ENCODE results near the gene PDZD7.

Gene PDZD7

GRCh38 chr10:101010329-101010728 lies 20.6 kb downstream of the PDZD7 start:
- peaks cover 9 to 39% (median 19%) of the 10 kb centered on the region in 11 experiments; a peak in 17 of 22 replicates for H4K20me1 ChIP-seq
- no peak for TF ChIP-seq Cebpa-rat (IDR thresholded peaks at IDR 0.05)
- H3K9me3 ChIP-seq (replicated peaks in 1 of 11) = no peaks in the 10 kb centered on the region
- H3K9ac ChIP-seq = no peak overlapping the region
- peaks cover 23 to 65% (median 51%) of the 10 kb centered on the region in 10 experiments for H3K4me1 ChIP-seq
- no peaks in the 10 kb centered on the region for H3K27me3 ChIP-seq
- H3K4me2 ChIP-seq = no peak overlapping the region
- no peak overlapping the region for H3K27ac ChIP-seq
- H3K4me3 ChIP-seq = no peak overlapping the region
- H3K36me3 ChIP-seq = peaks cover 15 to 28% (median 22%) of the 10 kb centered on the region in 11 experiments

- no peaks in the 10 kb centered on the region for H3K27me3 ChIP-seq
- 0 out of 22 replicates have a peak overlapping the region, but pooled peaks of 1 of the 11 experiments have one; percentile 3 for H3K4me2 ChIP-seq
- no peak overlapping the region for H3K4me3 ChIP-seq
- TF ChIP-seq Cebpa-rat (IDR thresholded peaks at IDR 0.05) = no peak
- H3K9me3 ChIP-seq (replicated peaks in 1 of 11) = no peaks in the 10 kb centered on the region
- peaks cover 9 to 51% (median 37%) of the 10 kb centered on the region in 10 experiments for H3K4me1 ChIP-seq
- no peak overlapping the region for H3K9ac ChIP-seq
- H4K20me1 ChIP-seq = peaks cover 11 to 48% (median 24%) of the 10 kb centered on the region in 11 experiments; a peak in 19 of 22 replicates
- peaks cover 29 to 42% (median 36%) of the 10 kb centered on the region in 11 experiments for H3K36me3 ChIP-seq
- H3K27ac ChIP-seq = no peak overlapping the region
These were observed 22.0 kb downstream of the PDZD7 start for GRCh38 chr10:101008823-101009423.

- peak overlapping the region in 1 of 11 experiments; percentile 24; a peak in 1 of 22 replicates for H3K27ac ChIP-seq
- TF ChIP-seq Cebpa-rat (IDR thresholded peaks at IDR 0.05) = no peak
- no peak overlapping the region for H3K4me3 ChIP-seq
- H3K4me2 ChIP-seq = peak overlapping the region in 6 of 11 experiments; percentile 3 to 38 (median 20); a peak in 3 of 22 replicates
- H3K4me1 ChIP-seq = peaks cover 1 to 43% (median 30%) of the 10 kb centered on the region in 10 experiments
- H3K27me3 ChIP-seq = no peaks in the 10 kb centered on the region
- H3K36me3 ChIP-seq = peaks cover 37 to 50% (median 44%) of the 10 kb centered on the region in 11 experiments
- H3K9ac ChIP-seq = peak overlapping the region in 3 of 11 experiments; percentile 15 to 48 (median 47); a peak in 2 of 22 replicates
- no peaks in the 10 kb centered on the region for H3K9me3 ChIP-seq (replicated peaks in 1 of 11)
- H4K20me1 ChIP-seq = peaks cover 18 to 55% (median 32%) of the 10 kb centered on the region in 11 experiments; a peak in 20 of 22 replicates
These were observed 22.8 kb downstream of the PDZD7 start for GRCh38 chr10:101007915-101008822.

- H3K4me1 ChIP-seq = peaks cover 7 to 42% (median 29%) of the 10 kb centered on the region in 10 experiments
- H3K27me3 ChIP-seq = no peaks in the 10 kb centered on the region
- no peak for TF ChIP-seq Cebpa-rat (IDR thresholded peaks at IDR 0.05)
These were observed 23.7 kb downstream of the PDZD7 start for GRCh38 chr10:101007099-101007711.

GRCh38 chr10:101006593-101007098 lies 24.3 kb downstream of the PDZD7 start:
- H3K9ac ChIP-seq = peak overlapping the region in 10 of 11 experiments; percentile 23 to 64 (median 43); a peak in 12 of 22 replicates
- H3K27me3 ChIP-seq = no peaks in the 10 kb centered on the region
- H3K4me2 ChIP-seq = peak overlapping the region in 3 of 11 experiments; percentile 16 to 59 (median 19); a peak in 1 of 22 replicates
- H3K4me1 ChIP-seq = peaks cover 12 to 44% (median 34%) of the 10 kb centered on the region in 10 experiments
- H4K20me1 ChIP-seq = peaks cover 33 to 71% (median 47%) of the 10 kb centered on the region in 11 experiments; a peak in 21 of 22 replicates
- H3K4me3 ChIP-seq = no peak overlapping the region
- H3K36me3 ChIP-seq = peaks cover 46 to 59% (median 56%) of the 10 kb centered on the region in 11 experiments
- TF ChIP-seq Cebpa-rat (IDR thresholded peaks at IDR 0.05) = no peak
- peak overlapping the region in 5 of 11 experiments; percentile 6 to 47 (median 30); a peak in 10 of 22 replicates for H3K27ac ChIP-seq
- H3K9me3 ChIP-seq (replicated peaks in 1 of 11) = no peaks in the 10 kb centered on the region

More at GRCh38 chr10:101007099-101007711, 23.7 kb downstream of the PDZD7 start:
- H3K4me3 ChIP-seq = no peak overlapping the region
- H3K9ac ChIP-seq = peak overlapping the region in 10 of 11 experiments; percentile 23 to 64 (median 43); a peak in 15 of 22 replicates
- peaks cover 46 to 59% (median 54%) of the 10 kb centered on the region in 11 experiments for H3K36me3 ChIP-seq
- H3K27ac ChIP-seq = peak overlapping the region in 6 of 11 experiments; percentile 6 to 47 (median 36); a peak in 11 of 22 replicates
- peak overlapping the region in 7 of 11 experiments; percentile 16 to 59 (median 30); a peak in 9 of 22 replicates for H3K4me2 ChIP-seq
- peaks cover 27 to 65% (median 42%) of the 10 kb centered on the region in 11 experiments; a peak in 21 of 22 replicates for H4K20me1 ChIP-seq
- no peaks in the 10 kb centered on the region for H3K9me3 ChIP-seq (replicated peaks in 1 of 11)

- peaks cover 46 to 59% (median 56%) of the 10 kb centered on the region in 11 experiments for H3K36me3 ChIP-seq
- H3K4me1 ChIP-seq = peaks cover 18 to 47% (median 40%) of the 10 kb centered on the region in 10 experiments
- H3K9me3 ChIP-seq (replicated peaks in 1 of 11) = no peaks in the 10 kb centered on the region
- H3K27me3 ChIP-seq = no peaks in the 10 kb centered on the region
- no peak overlapping the region for H3K27ac ChIP-seq
- peaks cover 36 to 74% (median 51%) of the 10 kb centered on the region in 11 experiments; a peak in 21 of 22 replicates for H4K20me1 ChIP-seq
- no peak for TF ChIP-seq Cebpa-rat (IDR thresholded peaks at IDR 0.05)
- H3K9ac ChIP-seq = peak overlapping the region in 3 of 11 experiments; percentile 23 to 38 (median 24); a peak in 1 of 22 replicates
- no peak overlapping the region for H3K4me2 ChIP-seq
- no peak overlapping the region for H3K4me3 ChIP-seq
These were observed 24.9 kb downstream of the PDZD7 start for GRCh38 chr10:101005869-101006567.

GRCh38 chr10:101005361-101005760 lies 25.6 kb downstream of the PDZD7 start:
- no peak for TF ChIP-seq Cebpa-rat (IDR thresholded peaks at IDR 0.05)
- Histone ChIP-seq H3K4me1 (peaks cover 22 to 54% (median 46%) of the 10 kb centered on the region in 10 experiments), H3K4me3 (no peak overlapping the region), H3K4me2 (no peak overlapping the region), H3K27me3 (no peaks in the 10 kb centered on the region), H4K20me1 (peaks cover 36 to 74% (median 51%) of the 10 kb centered on the region in 11 experiments; a peak in 21 of 22 replicates), H3K27ac (no peak overlapping the region), H3K9me3 (replicated peaks in 1 of 11) (no peaks in the 10 kb centered on the region), H3K9ac (no peak overlapping the region), H3K36me3 (peaks cover 46 to 59% (median 56%) of the 10 kb centered on the region in 11 experiments)

Data from BLaER1 treated with 17β-estradiol and CSF1 and Interleukin-3, amounts not matched to agents 10 nM and 100 nM (cell line).